SH-SY5Y (cell line): Measurements from ENCODE around the gene IQCC.

Source experiments
- GATA2 ChIP-seq: IDR thresholded peaks from 2 replicates; pipeline ENCODE4 v1.6.1; 2011; ENCODE audit warnings: mild to moderate bottlenecking, low read depth, low read length
- GATA3 ChIP-seq: IDR thresholded peaks from 2 replicates; pipeline ENCODE4 v1.6.1; 2011; ENCODE audit warnings: low read depth, mild to moderate bottlenecking, low read length, moderate library complexity

DNA sequence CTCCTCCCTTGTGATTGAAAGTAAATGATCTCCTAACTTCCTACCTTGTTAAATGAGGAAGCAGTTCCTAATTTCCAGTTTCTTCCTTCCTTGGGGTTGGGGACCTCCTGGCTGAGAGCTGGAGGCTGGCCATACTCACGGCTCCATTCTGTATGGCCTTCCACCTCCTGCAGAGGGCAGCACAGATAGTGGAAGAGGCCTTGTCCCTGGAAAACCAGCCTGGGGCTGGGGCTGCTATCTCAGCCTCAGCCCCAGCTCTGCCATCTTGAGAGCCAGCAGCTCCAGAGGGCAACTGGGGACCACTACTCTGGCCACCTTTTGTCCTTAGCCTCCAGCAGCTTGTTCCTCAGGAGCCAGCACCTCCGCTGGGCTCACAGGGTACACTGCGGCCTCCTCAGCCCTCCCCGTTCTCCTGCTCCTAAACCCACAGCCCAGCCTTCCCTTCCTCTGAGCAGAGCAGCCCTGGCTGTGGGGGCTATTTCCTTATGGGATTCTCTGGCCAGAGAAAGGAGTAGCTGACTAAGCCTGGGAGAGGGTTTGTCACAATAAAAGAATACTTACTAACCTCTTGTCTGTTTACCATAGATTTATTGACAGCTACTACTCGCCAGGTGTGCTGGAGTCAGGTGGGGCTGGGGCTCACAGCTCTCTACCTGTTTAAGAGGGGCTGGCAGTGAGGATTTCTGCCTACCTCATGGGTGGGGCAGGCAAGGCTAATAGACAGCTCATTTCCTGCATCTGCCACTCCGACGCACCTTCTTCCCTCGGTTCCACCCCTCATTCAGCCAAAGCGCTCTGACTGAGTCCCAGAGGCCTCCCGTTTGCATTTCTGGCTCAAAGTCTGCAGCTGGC lies 10.4 kb downstream of the IQCC start:
- TF ChIP-seq GATA2 (no peak), GATA3 (no peak)
